Right renal cortex interstitium (tissue), 3 donors: ENCODE measurements around the gene TMEM52. TPM values are rescaled to one million over a fixed set of nuclear protein-coding genes. Genes with fewer than 3 reads are reported as not detected.

ENCODE experiments used
- DNase-seq, 3 donors: peaks; one replicate each; pipeline ENCODE4 v3.0.0-alpha.2; 2013; ENCODE audit warnings: low read depth in 3 of 3, low spot score in 2 of 3
- polyA plus RNA-seq, 3 donors: library from polyadenylated mRNA; unstranded; fragments of 120-200 nt; gene quantifications; one replicate each; pipeline ENCODE4 v1.2.1, GENCODE V29; 2013; ENCODE audit not compliant: insufficient read length in 3 of 3

TMEM52 gene
- polyA plus RNA-seq, 3 donors = 0.86 to 1.2 (median 0.90) TPM

DNA sequence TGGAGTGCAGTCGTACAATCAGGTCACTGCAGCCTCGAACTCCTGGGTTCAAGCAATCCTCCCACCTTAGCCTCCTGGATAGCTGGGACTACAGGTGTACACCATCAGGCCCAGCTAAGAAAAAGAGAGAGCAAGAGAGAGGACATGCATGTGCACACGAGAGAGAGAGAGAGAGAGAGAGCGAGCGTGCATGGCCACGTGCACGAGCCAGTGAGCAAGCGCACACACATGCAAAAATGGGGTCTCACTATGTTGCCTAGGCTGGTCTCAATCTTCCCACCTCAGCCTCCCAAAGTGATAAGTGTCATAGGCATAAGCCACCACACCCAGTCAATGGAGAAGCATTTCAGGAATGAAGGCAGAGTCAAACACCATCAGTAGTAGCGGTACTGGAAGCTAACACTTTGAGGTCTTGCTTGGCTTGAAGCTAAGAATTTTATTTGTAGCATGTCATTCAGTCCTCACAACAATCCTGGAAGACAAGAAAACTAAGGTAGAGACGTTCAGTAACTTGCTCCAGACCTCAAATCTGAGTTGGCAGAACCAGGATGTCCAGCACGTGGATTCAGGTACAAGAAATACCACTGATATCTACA lies 42.6 kb downstream of the TMEM52 start:
- no peak for DNase-seq

DNA sequence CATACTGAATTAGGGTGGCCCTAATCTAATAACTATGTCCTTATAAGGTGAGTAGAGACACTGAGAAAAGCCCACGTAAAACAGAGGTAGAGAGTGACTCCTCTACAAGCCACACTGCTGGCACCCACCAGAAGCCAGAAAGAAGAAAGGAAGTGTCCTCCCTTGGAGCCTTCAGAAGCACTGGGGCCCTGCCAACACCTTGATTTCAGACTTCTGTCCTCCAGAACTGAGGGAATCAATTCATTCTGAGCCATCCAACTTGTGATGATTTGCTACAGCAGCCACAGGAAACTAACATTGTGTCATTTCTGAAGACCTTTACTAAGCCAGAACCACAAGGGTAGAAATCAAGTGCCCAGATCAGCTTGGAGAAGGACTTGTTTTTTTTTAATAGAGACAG lies 43.1 kb downstream of the TMEM52 start:
- DNase-seq = no peak

DNA sequence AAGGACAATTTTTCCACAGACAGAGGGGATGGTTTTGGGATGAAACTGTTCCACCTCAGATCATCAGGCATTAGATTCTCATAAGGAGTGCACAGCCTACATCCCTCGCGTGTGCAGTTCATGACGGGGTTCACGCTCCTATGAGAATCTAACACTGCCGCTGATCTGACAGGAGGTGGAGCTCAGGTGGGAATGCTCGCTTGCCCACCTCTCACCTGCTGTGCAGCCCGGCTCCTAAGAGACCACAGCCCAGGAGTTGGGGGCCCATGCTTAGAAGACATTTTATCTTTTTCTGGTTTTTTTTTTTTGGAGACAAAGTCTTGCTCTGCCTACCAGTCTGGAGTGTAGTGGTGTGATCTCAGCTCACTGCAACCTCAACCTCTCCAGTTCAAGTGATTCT lies 44.2 kb downstream of the TMEM52 start:
- no peak for DNase-seq

DNA sequence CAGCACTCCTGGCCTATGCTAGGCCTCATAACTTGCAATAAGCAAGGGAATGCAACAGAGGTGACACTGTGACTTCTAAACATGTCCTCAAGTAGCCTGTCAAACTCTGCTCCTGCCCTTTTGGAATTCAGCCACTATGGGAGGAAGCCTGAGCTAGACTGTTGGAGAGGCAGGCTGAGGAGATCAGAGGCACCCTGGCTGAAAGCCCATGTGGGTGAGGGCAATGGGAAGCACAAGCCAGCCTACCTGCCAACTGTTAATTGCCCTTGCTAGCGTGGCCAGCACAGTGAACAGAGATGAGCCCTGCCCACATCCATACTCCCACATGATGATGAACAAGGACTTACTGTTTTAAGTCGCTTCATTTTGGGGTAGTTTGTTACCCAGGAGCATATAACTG lies 45.9 kb downstream of the TMEM52 start:
- DNase-seq = no peak

DNA sequence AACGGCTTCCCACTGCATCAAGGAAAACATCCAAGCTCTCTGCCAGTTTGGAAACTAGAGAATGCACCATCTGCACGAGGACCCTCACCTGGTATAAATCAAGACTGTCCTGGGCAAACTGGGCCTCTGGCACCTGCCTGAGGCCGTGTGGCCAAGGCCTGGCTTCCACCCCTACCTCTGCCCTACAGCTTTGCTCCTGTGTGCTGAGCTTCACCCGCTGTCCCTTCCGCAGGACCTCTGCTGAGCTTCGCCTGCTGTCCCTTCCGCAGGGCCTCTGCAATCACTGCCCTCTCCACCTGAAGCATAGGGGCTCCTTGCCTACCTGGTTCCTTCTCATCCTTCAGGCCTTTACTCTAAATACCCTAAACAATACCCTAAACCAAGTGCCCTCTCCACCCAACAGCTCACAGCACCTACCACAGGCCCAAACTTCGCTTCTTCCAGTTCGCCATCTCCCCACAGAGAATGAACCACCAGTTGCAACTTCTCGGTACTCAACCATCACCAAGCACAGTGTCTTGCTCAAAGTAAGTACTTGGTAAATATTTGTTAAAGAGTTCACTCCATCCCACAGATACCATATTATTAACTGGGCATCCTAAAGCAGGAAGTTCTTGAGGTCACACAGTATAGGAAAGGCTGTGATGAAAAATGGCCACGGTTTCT lies 46.6 kb downstream of the TMEM52 start:
- DNase-seq = no peak

DNA sequence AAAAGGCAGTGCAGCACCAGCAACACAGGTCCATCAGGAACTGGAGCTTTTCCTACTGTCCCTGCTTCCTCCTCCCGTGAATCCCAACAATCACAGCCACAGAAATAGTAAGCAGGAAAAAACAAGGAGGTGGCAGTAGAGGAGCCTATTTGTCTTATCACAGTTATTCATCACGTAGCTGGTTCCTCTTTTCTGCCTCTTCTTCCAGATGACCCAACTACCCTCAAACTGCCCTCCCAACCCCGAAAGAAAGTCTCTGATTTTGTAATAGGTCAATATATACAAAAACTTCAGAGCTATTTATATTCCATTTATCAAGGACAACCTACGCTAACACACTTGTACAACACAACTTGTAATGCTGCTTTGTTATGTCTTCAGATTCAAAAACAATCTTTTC lies 49.6 kb downstream of the TMEM52 start:
- no peak for DNase-seq

Other genes with a start within 250 kb of the TMEM52 start
- 10 to 100 TPM; 59.0 to 65.3 (median 61.1) TPM for gene SLC35E2B, start 226.5 kb downstream of the TMEM52 start, polyA plus RNA-seq
- 10 to 100 TPM; 20.4 to 25.8 (median 24.5) TPM for gene CDK11A, start 194.9 kb downstream of the TMEM52 start, polyA plus RNA-seq
- 10 to 100 TPM; 35.4 to 40.0 (median 39.3) TPM for gene NADK, start 140.8 kb downstream of the TMEM52 start, polyA plus RNA-seq
- gene GNB1, start 28.2 kb downstream of the TMEM52 start, polyA plus RNA-seq = 100 to 1,000 TPM; 270 to 294 (median 288) TPM
- under 1 TPM; 0.29 to 0.50 (median 0.44) TPM for gene CALML6, start 4.0 kb downstream of the TMEM52 start, polyA plus RNA-seq
- under 1 TPM; 0.53 to 0.71 (median 0.57) TPM for gene CFAP74, start 84.5 kb upstream of the TMEM52 start, polyA plus RNA-seq
- gene GABRD, start 100.1 kb upstream of the TMEM52 start, polyA plus RNA-seq = 1 to 10 TPM; 1.8 TPM
- 10 to 100 TPM; 33.6 to 36.8 (median 35.1) TPM for gene PRKCZ, start 131.1 kb upstream of the TMEM52 start, polyA plus RNA-seq